Right atrium auricular region (tissue), 2 donors: ENCODE data around the gene CD164L2. TPM values are rescaled to one million over a fixed set of nuclear protein-coding genes. Genes with fewer than 3 reads are reported as not detected.

Experiments used
- DNase-seq: peaks from one replicate; pipeline ENCODE4 v3.0.0-alpha.2; 2019; ENCODE audit warnings: low spot score
- H3K27ac ChIP-seq, 2 donors: fragments of 200-600 bp; sonication (generic); 1 replicate in 1 of 2; 2 replicates in 1 of 2; pipeline ENCODE4 v1.5.1; 2016 to 2019
- H3K27me3 ChIP-seq, 2 donors: fragments of 200-600 bp; sonication (generic); one replicate each; pipeline versions ENCODE4 v1.5.1 to v1.6.0; 2017 to 2019
- H3K36me3 ChIP-seq: fragments of 200-600 bp; sonication (generic); one replicate; pipeline ENCODE4 v1.5.1; 2016
- H3K4me1 ChIP-seq, 2 donors: fragments of 200-600 bp; sonication (generic); one replicate each; pipeline versions ENCODE4 v1.5.1 to v1.6.0; 2017 to 2019
- H3K4me3 ChIP-seq, 2 donors: fragments of 200-600 bp; sonication (generic); 1 replicate in 1 of 2; 2 replicates in 1 of 2; pipeline ENCODE4 v1.5.1; 2017 to 2019; ENCODE audit warnings: mild to moderate bottlenecking in 1 of 2, moderate library complexity in 1 of 2
- H3K9me3 ChIP-seq, 2 donors: fragments of 200-600 bp; sonication (generic); one replicate each; pipeline ENCODE4 v1.5.1; 2019
- total RNA-seq, 2 donors: library from RNA; depleted of rRNA; stranded (reverse); fragments of >200 nt; gene quantifications; one replicate each; pipeline ENCODE4 v1.1.0, GENCODE V29; 2016
- TF ChIP-seq, protein P1 (sequence below), 2 donors: fragments of 200-600 bp; sonication (generic); IDR thresholded peaks; one replicate each; pipeline ENCODE4 v1.5.1; 2019; ENCODE audit warnings: antibody characterized with exemption in 2 of 2

Gene CD164L2
- total RNA-seq, 2 donors from 2014 or later: not detected

GRCh38 chr1:27381969-27382762, 967 bp downstream of the CD164L2 start:
- no peak for DNase-seq

DNA sequence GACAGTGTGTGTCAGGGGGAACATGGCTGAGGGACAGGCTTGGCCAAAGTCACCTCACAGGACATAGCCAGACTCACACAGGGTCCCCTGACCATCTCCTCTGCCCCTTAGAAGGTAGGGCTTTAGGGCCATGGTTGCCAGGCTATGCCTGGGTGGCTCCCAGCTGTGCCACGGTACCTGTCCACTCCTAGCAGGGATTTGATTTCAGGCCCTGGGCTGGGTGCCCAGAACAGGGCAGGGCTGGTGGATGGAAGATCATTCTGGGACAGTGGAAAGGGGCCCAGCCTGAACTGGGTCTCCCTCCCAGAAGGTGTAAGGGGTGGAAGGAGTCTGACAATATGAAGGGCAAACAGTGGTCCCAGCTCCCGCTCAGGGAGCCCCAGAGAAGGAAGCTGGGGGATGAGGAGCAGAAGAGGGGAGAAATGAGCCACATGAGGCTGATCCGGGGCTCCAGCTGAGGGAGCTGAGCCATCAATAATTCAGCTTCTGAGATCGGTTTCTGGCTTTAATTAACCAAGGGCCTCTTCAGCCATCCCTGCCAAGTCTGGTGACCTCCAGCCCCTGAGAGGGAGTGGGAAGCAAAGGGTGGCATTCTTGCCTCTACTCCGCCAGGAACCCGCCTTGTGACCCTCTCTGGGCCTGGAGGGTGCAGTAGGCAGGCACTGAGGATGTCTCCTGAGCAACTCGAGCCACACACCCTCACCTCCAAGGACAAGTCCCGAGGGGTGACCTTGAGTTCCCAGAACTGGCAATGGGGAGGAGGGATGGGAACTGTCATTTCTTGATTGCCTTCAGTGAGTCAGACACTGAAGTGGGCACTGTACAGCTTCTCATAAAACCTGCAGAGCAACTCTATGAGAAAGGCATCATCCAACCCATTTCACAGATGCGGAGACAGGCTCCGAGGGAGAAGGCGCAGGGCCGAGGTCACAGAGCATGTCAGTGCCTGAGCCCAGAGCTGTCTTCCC, 2.1 kb downstream of the CD164L2 start:
- DNase-seq: no peak

More at GRCh38 chr1:27381969-27382762, 967 bp downstream of the CD164L2 start:
- Histone ChIP-seq H3K27me3 (no peaks in the 10 kb centered on the region), H3K27ac (no peak overlapping the region), H3K9me3 (no peaks in the 10 kb centered on the region), H3K36me3 (no peaks in the 10 kb centered on the region), H3K4me1 (peaks cover 0 to 17% of the 10 kb centered on the region in 2 donors), H3K4me3 (no peak overlapping the region)
- TF ChIP-seq, protein P1, sequence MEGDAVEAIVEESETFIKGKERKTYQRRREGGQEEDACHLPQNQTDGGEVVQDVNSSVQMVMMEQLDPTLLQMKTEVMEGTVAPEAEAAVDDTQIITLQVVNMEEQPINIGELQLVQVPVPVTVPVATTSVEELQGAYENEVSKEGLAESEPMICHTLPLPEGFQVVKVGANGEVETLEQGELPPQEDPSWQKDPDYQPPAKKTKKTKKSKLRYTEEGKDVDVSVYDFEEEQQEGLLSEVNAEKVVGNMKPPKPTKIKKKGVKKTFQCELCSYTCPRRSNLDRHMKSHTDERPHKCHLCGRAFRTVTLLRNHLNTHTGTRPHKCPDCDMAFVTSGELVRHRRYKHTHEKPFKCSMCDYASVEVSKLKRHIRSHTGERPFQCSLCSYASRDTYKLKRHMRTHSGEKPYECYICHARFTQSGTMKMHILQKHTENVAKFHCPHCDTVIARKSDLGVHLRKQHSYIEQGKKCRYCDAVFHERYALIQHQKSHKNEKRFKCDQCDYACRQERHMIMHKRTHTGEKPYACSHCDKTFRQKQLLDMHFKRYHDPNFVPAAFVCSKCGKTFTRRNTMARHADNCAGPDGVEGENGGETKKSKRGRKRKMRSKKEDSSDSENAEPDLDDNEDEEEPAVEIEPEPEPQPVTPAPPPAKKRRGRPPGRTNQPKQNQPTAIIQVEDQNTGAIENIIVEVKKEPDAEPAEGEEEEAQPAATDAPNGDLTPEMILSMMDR (IDR thresholded peaks at IDR 0.05): no peak

GRCh38 chr1:27380224-27380623, 2.9 kb downstream of the CD164L2 start:
- TF ChIP-seq, protein P1 (IDR thresholded peaks at IDR 0.05): no peak
- Histone ChIP-seq H3K27ac (no peak overlapping the region), H3K4me3 (no peak overlapping the region), H3K36me3 (no peaks in the 10 kb centered on the region), H3K27me3 (no peaks in the 10 kb centered on the region), H3K4me1 (peaks cover 0 to 17% of the 10 kb centered on the region in 2 donors), H3K9me3 (no peaks in the 10 kb centered on the region)
- DNase-seq: no peak

More for the DNA sequence above, 2.1 kb downstream of the CD164L2 start:
- Histone ChIP-seq H3K27ac (no peak overlapping the region), H3K4me3 (no peak overlapping the region), H3K36me3 (no peaks in the 10 kb centered on the region), H3K27me3 (no peaks in the 10 kb centered on the region), H3K9me3 (no peaks in the 10 kb centered on the region), H3K4me1 (peaks cover 0 to 17% of the 10 kb centered on the region in 2 donors)
- TF ChIP-seq, protein P1 (IDR thresholded peaks at IDR 0.05): no peak

GRCh38 chr1:27379564-27380122, 3.5 kb downstream of the CD164L2 start:
- Histone ChIP-seq H3K9me3 (no peaks in the 10 kb centered on the region), H3K36me3 (no peaks in the 10 kb centered on the region), H3K27ac (no peak overlapping the region), H3K27me3 (no peaks in the 10 kb centered on the region), H3K4me3 (no peak overlapping the region), H3K4me1 (peaks cover 0 to 17% of the 10 kb centered on the region in 2 donors)
- TF ChIP-seq, protein P1 (IDR thresholded peaks at IDR 0.05): no peak
- no peak for DNase-seq

- no peaks in the 10 kb centered on the region for H3K36me3 ChIP-seq
- TF ChIP-seq, protein P1 (IDR thresholded peaks at IDR 0.05): no peak
- DNase-seq: no peak
- no peak overlapping the region for H3K27ac ChIP-seq
- no peak overlapping the region for H3K4me3 ChIP-seq
- no peaks in the 10 kb centered on the region for H3K9me3 ChIP-seq
- H3K27me3 ChIP-seq: no peaks in the 10 kb centered on the region
- peaks cover 0 to 13% of the 10 kb centered on the region in 2 donors for H3K4me1 ChIP-seq
These were observed 5.2 kb downstream of the CD164L2 start for GRCh38 chr1:27377760-27378495.
